CD1c-positive myeloid dendritic cell (primary cell): Measurements from ENCODE around the gene TSPO2.

Experiments
- DNase-seq: peaks from one replicate; pipeline ENCODE4 v3.0.0-alpha.2; 2016; ENCODE audit errors: extremely low spot score

Gene TSPO2

GRCh38 chr6:41051873-41052272 is 9.6 kb downstream of the TSPO2 start:
- peak; percentile 55 for DNase-seq

DNA sequence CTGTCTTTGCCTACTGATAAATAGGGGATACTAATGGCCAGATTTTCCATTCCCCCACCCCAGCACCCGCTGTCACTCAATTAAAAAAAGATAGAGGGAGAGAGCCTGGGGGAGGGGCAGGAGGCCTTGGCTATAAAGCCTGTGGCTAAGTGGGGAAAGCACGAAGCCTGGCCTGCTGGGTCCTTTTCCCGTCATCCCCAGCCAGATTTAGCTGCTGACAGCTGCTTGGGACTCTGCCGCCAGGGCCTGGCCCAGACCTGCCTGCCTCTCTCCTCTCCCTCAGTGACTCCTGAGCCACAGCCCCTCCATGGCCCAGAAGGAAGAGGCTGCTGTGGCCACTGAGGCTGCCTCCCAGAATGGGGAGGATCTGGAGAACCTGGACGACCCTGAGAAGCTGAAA is 10.8 kb downstream of the TSPO2 start, which contains the start of gene APOBEC2:
APOBEC2 (plus strand) TSS at position 162 of the 400 bp plus-strand sequence; CDS start at position 308, 146 bp downstream.
- DNase-seq: no peak

GRCh38 chr6:41054511-41054910 is 12.2 kb downstream of the TSPO2 start:
- DNase-seq: no peak

- no peak for DNase-seq
These were observed 12.9 kb downstream of the TSPO2 start for GRCh38 chr6:41055149-41055548.

- no peak for DNase-seq
These were observed 14.7 kb downstream of the TSPO2 start for GRCh38 chr6:41056768-41057490.

GRCh38 chr6:41058783-41059181 is 16.5 kb downstream of the TSPO2 start:
- DNase-seq: no peak

DNA sequence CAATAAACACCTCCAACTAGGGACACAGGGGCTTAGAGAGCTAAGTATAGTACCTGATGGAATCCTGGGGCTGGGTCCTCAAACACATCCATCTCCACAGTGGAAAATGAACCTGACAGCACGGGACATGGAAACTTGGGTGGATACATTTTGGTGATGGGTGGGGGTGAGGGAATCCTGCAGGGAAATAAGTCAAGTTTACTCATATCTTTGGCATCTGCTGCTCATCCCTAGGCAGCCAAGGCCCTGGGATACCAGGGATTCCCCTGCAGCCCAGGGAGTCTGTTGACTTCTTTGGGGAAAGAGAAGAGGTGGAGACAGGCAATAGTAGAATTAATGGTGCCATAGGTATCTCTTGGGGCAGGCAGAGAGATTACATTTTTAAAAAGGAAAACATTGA is 17.3 kb downstream of the TSPO2 start:
- no peak for DNase-seq

- no peak for DNase-seq
These were observed 19.0 kb downstream of the TSPO2 start for GRCh38 chr6:41061196-41061726.

- no peak for DNase-seq
These were observed 19.8 kb downstream of the TSPO2 start for GRCh38 chr6:41062056-41062455.

DNA sequence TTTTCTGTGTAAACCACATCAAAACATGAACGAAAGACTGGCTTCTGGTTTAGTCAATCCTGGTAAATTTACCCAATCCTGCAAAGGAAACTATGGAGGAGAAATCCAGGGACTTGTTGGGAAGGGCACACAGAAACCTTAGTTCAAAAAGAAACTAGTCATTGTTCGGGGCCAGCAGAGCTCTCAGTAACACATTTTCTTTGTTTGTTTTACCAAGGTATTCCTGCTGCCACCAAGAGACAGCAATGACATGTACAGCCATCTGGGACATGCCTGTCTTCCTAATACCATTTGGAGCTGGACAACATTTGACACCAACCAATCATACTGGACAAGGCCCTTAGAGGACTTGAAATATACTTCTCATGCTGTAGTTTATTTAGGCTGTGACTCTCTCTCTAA is 21.6 kb downstream of the TSPO2 start:
- no peak for DNase-seq

DNA sequence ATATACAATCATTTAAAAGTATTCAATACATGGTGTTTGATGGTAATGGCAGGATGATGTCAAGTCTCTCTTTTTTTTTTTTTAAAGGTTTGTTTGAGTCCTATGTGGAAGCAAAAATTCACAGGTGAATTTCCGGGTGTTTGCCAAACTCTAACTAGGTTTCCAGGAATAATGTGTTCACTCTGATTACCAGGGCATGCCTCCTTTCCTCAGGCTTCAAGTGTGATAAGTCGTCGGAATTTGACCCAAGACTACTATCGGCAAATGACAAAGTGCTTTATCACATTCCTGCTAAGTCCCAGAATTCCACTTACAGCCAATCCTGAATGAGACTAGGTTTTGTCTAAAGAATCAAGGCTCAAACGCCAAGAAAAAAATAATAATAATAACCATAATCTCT is 22.6 kb downstream of the TSPO2 start:
- no peak for DNase-seq

- DNase-seq: no peak
These were observed 23.3 kb downstream of the TSPO2 start for GRCh38 chr6:41065550-41066026.

DNA sequence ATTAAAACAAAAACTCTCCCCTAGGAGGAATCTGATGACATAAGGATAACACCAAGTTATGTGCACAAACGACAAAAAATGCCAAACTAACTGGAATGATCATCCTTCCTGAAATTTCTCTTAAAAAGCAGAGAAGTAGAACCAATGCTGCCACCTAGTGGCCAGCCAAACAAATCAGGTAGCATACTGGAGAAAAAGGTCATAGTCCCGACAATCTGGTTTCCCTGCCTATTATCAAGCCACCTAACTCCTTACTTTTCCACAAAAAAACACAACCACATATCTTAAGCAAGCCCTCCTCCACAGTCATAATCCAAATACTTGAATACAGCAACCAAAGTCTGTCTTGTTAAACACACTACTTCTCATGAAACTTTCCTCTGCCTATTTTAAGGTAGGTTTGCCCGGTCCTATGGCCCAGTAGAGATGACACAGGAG is 24.6 kb downstream of the TSPO2 start:
- DNase-seq: peak; percentile 83

DNA sequence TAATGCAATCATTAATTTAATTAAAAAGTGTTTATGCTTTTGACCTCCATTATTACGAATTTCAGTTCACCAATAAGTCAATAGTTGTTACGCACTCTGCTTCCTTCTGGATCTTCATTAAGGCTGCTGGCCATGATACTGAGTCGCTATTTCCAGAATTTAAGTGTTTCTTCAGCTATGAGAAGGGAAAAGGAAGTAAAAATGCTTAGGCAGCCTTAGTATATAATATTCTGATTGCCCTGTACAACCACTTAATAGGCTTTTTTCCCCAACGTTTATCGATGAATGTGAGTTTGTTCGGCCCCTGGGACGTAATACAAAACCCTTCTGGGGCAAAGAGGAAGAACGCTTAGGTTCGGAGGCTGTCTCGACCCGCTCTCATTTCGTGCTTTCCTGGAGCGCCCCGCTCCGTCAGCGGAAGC is 29.2 kb downstream of the TSPO2 start:
- no peak for DNase-seq

DNA sequence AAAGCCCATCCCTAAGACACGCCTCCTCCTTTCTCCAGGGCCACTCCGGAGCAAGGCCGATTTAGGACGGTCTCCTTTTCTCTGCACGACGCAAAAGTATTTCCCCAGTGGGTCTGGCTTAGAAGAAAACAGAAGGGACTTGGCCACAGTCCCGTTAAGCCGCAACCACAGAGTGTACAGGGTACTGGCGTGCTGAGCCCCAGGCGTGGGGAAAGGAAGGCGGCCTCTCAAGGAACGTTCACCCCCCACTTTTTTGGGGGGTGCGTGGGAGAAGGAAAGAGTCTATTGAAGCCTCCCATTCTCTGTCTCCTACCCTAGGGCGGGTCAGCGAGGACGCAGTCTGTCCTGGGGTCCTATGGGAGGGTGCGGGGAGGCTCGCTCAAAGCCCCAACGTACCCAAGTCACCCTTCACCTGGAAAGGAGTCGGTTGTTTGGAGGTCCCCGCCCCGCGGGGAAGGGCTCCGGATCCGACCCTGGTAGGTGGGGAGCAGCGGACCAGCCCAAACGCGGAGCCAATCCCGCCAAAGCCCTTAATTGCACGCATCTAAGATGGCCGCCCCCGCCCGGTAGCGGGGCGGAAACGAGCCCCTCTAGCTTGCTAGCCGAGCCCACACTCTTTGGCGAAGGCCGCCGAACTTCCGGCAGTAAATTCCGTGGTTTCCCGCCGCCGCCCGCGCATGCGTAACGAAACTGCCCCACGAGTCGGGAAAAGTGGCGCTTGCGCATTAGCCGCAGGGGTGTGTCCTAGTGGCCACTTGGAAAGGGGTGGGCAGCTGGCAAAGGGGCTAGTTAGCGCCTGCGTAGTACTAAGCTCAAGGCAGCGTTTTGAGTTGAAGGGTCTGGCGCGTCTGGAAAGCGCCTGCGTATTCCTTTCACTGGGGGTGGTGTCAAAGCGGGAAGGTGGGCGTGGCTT is 29.9 kb downstream of the TSPO2 start, which contains the start of gene OARD1:
OARD1 (minus strand) TSS at position 434 of the 913 bp plus-strand sequence. CDS start 722 bp downstream, outside the sequence.
- peak; percentile 100 for DNase-seq

GRCh38 chr6:41072836-41073202 is 30.6 kb downstream of the TSPO2 start, which contains the start of gene NFYA:
Gene NFYA (plus strand): TSS chr6:41072974. CDS start chr6:41079090, 6,116 bp downstream.
- no peak for DNase-seq

DNA sequence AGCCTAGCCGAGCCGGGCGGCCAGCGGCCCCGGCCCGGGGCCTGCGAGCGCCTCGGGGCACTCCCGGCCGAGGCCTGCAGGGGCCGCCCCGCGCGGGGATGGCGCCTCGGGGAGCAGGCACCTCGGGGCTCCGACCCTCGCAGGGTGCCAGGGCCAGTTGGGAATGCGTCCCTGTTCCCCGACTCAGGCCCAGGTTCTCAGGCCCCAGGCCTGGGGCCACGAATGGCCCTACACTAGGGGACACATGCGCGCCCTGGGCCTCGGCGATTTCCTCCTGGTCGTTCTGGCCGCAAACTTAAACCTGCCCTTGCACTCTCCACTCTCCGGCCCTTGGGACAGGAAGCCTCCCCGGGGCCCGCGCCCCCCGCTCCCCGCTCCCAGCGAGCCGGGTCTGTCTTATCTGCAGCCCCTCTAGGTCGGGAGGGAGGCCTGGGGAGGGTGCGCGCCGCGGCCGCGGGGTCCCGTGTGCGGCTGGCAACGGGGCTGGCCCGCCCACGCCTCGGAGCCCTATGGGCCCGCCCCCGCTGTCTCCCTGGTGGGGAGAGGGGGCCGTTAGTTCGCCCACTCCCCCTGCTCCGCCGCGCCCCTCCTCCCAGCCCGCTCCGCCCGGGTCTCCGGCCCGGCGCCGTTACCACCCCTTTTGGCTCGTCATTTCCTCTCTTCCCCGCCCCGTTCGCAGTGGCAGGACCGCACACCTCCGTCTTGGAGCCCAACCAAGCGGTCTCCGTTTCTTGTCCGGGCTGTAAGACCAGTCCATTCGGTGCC is 31.1 kb downstream of the TSPO2 start:
- DNase-seq: peak; percentile 75

DNA sequence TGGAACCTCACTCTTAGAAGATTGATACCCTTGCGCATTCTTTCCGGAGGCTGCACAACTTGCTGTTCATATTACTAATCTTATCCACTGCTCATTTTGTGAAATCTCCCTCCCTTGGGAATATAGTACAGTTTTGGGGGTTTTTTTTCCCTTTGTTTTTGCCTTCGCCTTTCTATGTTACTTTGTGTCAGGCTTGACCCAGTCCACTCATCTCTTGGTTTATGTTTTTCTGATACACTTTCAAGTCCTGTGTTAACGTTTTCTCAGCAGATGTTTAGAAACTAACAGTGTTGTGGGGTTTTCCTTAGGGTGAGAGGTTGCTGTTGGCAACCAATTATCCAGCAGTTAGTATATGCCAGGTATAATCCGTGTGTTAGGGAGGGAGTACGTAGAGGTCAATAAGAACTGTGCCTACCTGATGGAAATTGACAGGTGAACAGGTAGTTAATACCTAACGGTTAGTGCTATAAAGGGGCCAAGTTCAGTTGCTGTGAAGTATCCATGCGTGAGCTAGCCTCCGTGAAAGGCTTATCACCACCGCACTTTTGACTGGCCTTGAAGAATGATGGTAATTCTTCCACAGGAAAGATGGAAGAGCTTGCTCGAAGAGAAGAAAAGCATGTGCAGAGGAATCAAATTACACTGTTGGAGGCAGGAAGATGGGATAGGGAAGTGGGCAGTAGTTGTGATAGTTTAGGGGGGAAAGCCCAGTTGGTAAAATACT is 31.9 kb downstream of the TSPO2 start:
- DNase-seq: no peak

DNA sequence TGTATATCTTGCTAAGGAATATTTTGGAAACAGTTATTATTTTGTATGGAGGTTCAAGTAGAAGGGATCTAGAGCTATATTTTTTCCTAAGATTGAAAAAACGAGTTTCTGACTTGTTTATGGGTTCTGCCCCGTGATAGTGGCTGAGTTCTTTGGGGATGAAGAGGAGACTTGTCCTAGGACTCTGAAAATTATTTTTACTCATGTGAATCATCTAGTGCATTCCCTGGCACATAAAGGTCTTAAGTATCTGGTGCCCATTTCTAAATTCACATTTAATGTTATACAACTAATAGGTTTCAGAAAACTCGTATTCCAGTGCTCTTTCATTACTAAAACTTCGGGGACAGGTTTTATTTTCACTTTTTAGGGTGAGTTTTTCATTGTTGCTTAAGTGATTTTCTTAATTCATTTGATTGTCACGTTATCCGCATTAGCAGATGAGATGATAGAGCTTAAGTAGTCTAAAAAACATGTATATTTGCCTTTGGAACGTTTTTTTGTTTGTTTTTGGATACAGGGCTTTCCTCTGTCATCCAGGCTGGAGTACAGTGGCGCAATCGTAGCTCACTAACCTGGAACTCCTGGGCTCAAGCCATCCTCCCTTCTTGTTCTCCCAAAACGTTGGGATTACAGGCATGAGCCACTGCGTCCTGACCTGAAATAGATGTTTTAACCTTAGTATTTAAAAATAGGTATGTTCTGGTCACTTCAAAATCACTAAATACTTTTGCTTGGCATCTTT is 32.6 kb downstream of the TSPO2 start:
- DNase-seq: no peak
